Gastrocnemius medialis (tissue), 4 donors: Measurements from ENCODE around the gene EEPD1. TPM values are rescaled to one million over a fixed set of nuclear protein-coding genes. Genes with fewer than 3 reads are reported as not detected.

Experiments
- ATAC-seq, 2 donors: fragments of 150-250 bp; one replicate each; pipeline ENCODE4 v1.9.1; 2016
- DNase-seq, 2 donors: peaks; one replicate each; pipeline ENCODE4 v3.0.0-alpha.2; 2019
- H3K27ac ChIP-seq, 4 donors: fragments of 200-600 bp; sonication (generic); 1 replicate in 1 of 4; 2 replicates in 3 of 4; pipeline ENCODE4 v1.5.1; 2016 to 2018; ENCODE audit warnings: mild to moderate bottlenecking in 2 of 4, moderate library complexity in 1 of 4
- H3K27me3 ChIP-seq, 3 donors: fragments of 200-600 bp; sonication (generic) in 2 of 3; 1 replicate in 1 of 3; 2 replicates in 2 of 3; pipeline versions ENCODE4 v1.5.1 to v1.6.0; 2016 to 2019; ENCODE audit warnings: mild to moderate bottlenecking in 1 of 3, moderate library complexity in 1 of 3
- H3K36me3 ChIP-seq, 2 donors: fragments of 200-600 bp; sonication (generic) in 1 of 2; one replicate each; pipeline ENCODE4 v1.5.1; 2017 to 2018
- H3K4me1 ChIP-seq, 2 donors: fragments of 200-600 bp; sonication (generic) in 1 of 2; one replicate each; pipeline ENCODE4 v1.5.1; 2016 to 2017; ENCODE audit warnings: mild to moderate bottlenecking in 2 of 2
- H3K4me3 ChIP-seq, 4 donors: fragments of 200-600 bp; sonication (generic) in 3 of 4; 1 replicate in 1 of 4; 2 replicates in 3 of 4; pipeline ENCODE4 v1.5.1; 2016 to 2019; ENCODE audit warnings: mild to moderate bottlenecking in 2 of 4
- H3K9me3 ChIP-seq, 3 donors: fragments of 200-600 bp; sonication (generic) in 2 of 3; 1 replicate in 1 of 3; 2 replicates in 2 of 3; pipeline ENCODE4 v1.5.1; 2016 to 2019
- POLR2A ChIP-seq, 2 donors: fragments of 450-650 bp; IDR thresholded peaks; one replicate each; pipeline ENCODE4 v1.6.1; 2017; ENCODE audit warnings: antibody characterized with exemption in 2 of 2, mild to moderate bottlenecking in 2 of 2, moderate library complexity in 2 of 2
- in situ Hi-C, 4 donors: fragments of 200-750 bp; cut with MboI; loops; one replicate each; pipeline versions ENCODE4 v1.15.0 to v1.8.0; 2017; ENCODE audit warnings: low sequenced_read_pairs in 4 of 4
- intact Hi-C: fragments of 100-400 bp; cut with DNase I; formaldehyde crosslinking; loops from one replicate; pipeline ENCODE4 v1.15.1; 2023; ENCODE audit warnings: low total_unique reads
- total RNA-seq, 4 donors: library from RNA; depleted of rRNA; stranded (reverse); fragments of >200 nt; gene quantifications; one replicate each; pipeline versions ENCODE4 v1.1.0 to v1.2.3, GENCODE V29; 2016
- TF ChIP-seq, protein P1 (sequence below), 5 experiments: fragments of 450-650 bp in 3 of 5; fragments of 200-600 bp in 2 of 5; sonication (generic) in 2 of 5; IDR thresholded peaks in 4 of 5; conservative IDR thresholded peaks in 1 of 5; 1 replicate in 4 of 5; 2 replicates in 1 of 5; pipeline ENCODE4 v1.5.1; 2016 to 2019; ENCODE audit warnings: antibody characterized with exemption in 5 of 5, mild to moderate bottlenecking in 3 of 5, moderate library complexity in 3 of 5

Gene EEPD1
- total RNA-seq, 4 donors from 2014 or later, result 41.0 to 68.5 (median 61.3) TPM

DNA sequence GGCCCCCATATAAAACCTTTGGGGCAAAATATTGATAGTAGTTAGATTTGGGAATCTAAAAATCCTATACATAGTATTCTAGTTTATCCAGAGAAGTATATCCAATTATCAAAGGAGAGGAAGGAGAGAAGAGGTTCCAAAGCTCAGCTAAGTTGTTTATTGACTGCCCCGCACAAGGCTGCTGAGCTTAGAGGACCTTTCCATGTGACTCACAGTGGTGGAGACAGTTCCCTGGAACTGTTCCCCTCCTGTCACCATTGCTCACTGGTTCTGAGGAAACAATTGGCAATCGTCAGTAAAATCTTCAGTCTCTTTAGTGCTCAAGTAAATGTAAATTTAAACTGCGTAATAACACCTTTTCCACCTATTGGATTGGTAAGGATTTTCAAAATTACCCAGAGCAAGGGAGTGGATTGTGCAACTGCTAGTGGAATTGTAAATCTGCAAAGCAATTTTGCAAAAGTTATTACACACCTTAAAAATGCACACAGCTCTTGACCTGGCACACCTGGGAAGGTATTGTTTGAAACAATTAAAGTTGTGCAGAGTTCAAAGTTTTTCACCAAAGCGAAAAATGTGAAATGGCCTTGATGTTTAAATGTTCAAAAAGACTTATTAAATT is 63.1 kb downstream of the EEPD1 start:
- H3K9me3 ChIP-seq, result no peaks in the 10 kb centered on the region
- in situ Hi-C loops (no loop called here), intact Hi-C loops (no loop called here)

DNA sequence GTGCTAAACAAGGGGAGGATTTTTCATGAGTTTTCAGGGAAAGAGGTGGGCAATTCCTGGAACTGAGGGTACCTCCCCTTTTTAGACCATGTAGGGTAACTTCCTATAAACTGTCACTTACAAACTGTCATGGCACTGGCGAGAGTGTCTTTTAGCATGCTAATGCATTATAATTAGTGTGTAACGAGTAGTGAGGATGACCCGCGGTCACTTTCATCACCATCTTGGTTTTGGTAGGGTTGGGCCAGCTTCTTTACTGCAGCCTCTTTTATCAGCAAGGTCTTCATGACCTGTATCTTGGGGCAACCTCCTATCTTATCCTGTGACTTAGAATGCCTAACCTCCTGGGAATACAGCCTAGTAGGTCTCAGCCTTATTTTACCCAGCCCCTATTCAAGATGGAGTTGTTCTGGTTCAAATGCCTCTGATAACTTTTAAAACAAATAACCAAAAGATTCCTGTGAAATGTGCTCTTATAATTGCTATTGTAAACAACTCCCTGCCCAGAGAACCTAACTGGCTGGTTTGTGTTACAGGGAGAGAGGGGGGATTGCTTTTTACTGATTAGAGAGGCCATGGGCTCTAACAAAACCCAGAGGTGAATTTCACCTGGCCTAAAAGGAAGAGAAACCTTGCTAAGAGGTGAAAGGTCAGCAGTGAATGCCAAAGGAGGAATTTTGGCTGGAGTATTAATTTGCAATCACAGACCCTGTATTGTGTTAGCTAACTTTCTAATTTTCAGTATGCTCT is 64.3 kb downstream of the EEPD1 start:
- DNase-seq, result no peak
- Histone ChIP-seq H3K4me3 (no peak overlapping the region), H3K9me3 (no peaks in the 10 kb centered on the region), H3K27me3 (no peaks in the 10 kb centered on the region), H3K27ac (peak overlapping the region in 3 of 4 donors; percentile 12 to 90 (median 16)), H3K36me3 (no peaks in the 10 kb centered on the region), H3K4me1 (peaks cover 28 to 43% of the 10 kb centered on the region in 2 donors)
- intact Hi-C loops (no loop called here), in situ Hi-C loops (no loop called here)
- TF ChIP-seq POLR2A (IDR thresholded peaks at IDR 0.05), result no peak
- TF ChIP-seq, protein P1, sequence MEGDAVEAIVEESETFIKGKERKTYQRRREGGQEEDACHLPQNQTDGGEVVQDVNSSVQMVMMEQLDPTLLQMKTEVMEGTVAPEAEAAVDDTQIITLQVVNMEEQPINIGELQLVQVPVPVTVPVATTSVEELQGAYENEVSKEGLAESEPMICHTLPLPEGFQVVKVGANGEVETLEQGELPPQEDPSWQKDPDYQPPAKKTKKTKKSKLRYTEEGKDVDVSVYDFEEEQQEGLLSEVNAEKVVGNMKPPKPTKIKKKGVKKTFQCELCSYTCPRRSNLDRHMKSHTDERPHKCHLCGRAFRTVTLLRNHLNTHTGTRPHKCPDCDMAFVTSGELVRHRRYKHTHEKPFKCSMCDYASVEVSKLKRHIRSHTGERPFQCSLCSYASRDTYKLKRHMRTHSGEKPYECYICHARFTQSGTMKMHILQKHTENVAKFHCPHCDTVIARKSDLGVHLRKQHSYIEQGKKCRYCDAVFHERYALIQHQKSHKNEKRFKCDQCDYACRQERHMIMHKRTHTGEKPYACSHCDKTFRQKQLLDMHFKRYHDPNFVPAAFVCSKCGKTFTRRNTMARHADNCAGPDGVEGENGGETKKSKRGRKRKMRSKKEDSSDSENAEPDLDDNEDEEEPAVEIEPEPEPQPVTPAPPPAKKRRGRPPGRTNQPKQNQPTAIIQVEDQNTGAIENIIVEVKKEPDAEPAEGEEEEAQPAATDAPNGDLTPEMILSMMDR (IDR thresholded peaks at IDR 0.05 in 4 of 5, conservative IDR thresholded peaks at IDR 0.05 in 1 of 5), result no peak
- no peak for ATAC-seq

More for the DNA sequence above, 63.1 kb downstream of the EEPD1 start:
- Histone ChIP-seq H3K27me3 (no peaks in the 10 kb centered on the region), H3K27ac (peak overlapping the region; percentile 56 to 90 (median 67)), H3K4me3 (no peak overlapping the region), H3K4me1 (peaks cover 33 to 55% of the 10 kb centered on the region in 2 donors), H3K36me3 (no peaks in the 10 kb centered on the region)
- DNase-seq, result peak; percentile 52 to 69
- TF ChIP-seq POLR2A (IDR thresholded peaks at IDR 0.05), result peak in 1 of 2 donors; percentile 42
- TF ChIP-seq, protein P1 (IDR thresholded peaks at IDR 0.05 in 4 of 5, conservative IDR thresholded peaks at IDR 0.05 in 1 of 5), result no peak
- ATAC-seq, result peak; percentile 90 to 93

DNA sequence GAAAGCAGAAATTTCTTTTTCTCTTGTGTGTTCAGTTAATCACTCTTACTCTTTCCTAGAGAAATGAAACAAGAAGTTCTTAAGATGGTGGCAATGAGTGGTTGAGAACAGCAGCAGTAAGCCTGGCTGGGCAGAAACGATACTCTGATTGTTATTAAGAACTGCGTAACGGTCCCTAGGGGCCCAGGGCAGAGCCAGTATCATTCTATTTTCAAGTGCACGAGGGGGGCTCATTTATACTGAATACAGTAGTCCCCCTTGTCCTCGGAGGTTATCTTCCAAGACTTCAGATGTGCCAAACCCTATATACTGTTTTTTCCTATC is 64.9 kb downstream of the EEPD1 start:
- in situ Hi-C loops (no loop called here), intact Hi-C loops (no loop called here)
- DNase-seq (no peak), ATAC-seq (no peak)
- TF ChIP-seq, protein P1 (IDR thresholded peaks at IDR 0.05 in 4 of 5, conservative IDR thresholded peaks at IDR 0.05 in 1 of 5), result no peak
- no peak for TF ChIP-seq POLR2A (IDR thresholded peaks at IDR 0.05)
- H3K27ac ChIP-seq, result peak overlapping the region in 2 of 4 donors; percentile 12 to 16
- H3K4me3 ChIP-seq, result no peak overlapping the region
- no peaks in the 10 kb centered on the region for H3K27me3 ChIP-seq
- H3K36me3 ChIP-seq, result no peaks in the 10 kb centered on the region
- no peaks in the 10 kb centered on the region for H3K9me3 ChIP-seq
- peaks cover 28 to 43% of the 10 kb centered on the region in 2 donors for H3K4me1 ChIP-seq

DNA sequence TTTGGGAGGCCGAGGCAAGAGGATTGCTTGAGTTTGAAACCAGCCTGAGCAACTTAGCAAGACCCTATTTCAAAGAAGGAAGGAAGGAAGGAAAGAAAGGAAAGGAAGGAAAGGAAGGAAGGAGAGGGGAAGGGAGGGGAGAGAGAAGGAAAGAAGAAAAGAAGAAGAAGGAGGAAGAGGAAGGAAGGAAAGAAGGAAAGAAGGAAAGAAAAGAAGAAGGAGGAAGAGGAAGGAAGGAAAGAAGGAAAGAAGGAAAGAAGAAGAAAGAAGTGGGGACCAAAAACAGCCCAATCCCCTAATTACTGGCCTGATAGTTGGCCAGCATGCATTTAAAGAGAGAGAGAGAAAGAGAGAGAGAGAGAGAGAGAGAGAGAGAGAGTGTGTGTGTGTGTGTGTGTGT is 66.4 kb downstream of the EEPD1 start:
- Histone ChIP-seq H3K27ac (no peak overlapping the region), H3K27me3 (no peaks in the 10 kb centered on the region), H3K36me3 (no peaks in the 10 kb centered on the region), H3K4me1 (peaks cover 21 to 33% of the 10 kb centered on the region in 2 donors), H3K9me3 (no peaks in the 10 kb centered on the region), H3K4me3 (no peak overlapping the region)
- in situ Hi-C loops, result no loop called here
- DNase-seq (no peak), ATAC-seq (no peak)
- intact Hi-C loops, result no loop called here
- TF ChIP-seq POLR2A (IDR thresholded peaks at IDR 0.05), result no peak
- TF ChIP-seq, protein P1 (IDR thresholded peaks at IDR 0.05 in 4 of 5, conservative IDR thresholded peaks at IDR 0.05 in 1 of 5), result no peak
